Activated naive CD8-positive, alpha-beta T cell treated with anti-CD3 and anti-CD28 coated beads, Interleukin-2, amount 10 ng/mL, durations not matched to agents 7 days and 5 days (primary cell): ENCODE results near the gene IRGC. TPM values are rescaled to one million over a fixed set of nuclear protein-coding genes. Genes with fewer than 3 reads are reported as not detected.
"Not testable (repeated sequence)": the region's sequence is repeated elsewhere in the genome, so short reads cannot be mapped to it uniquely, and the experiment has no call there.

ENCODE experiments used
- ATAC-seq: fragments of 150-1000 bp; cut with Tn5 transposase; one replicate; pipeline ENCODE4 v1.10.0; 2021; ENCODE audit warnings: low read depth, moderate library complexity
- POLR2A ChIA-PET: fragments of 350-600 bp; sonication (Branson Sonifier 250); formaldehyde crosslinking; loops from one replicate; lab custom pipeline; 2021; ENCODE audit warnings: antibody characterized with exemption; lab: Charles Lee
- DNase-seq: peaks from one replicate; pipeline ENCODE4 v3.0.0; 2021
- H3K27ac Mint-ChIP-seq: one replicate; pipeline ENCODE4 v1.8.0; 2022; ENCODE audit warnings: mild to moderate bottlenecking, mixed read lengths
- H3K27me3 Mint-ChIP-seq: one replicate; pipeline ENCODE4 v1.8.0; 2022; ENCODE audit warnings: mild to moderate bottlenecking, moderate library complexity, mixed read lengths
- H3K36me3 Mint-ChIP-seq: one replicate; pipeline ENCODE4 v1.8.0; 2021; ENCODE audit warnings: mild to moderate bottlenecking, mixed read lengths
- H3K4me1 Mint-ChIP-seq: one replicate; pipeline ENCODE4 v1.8.0; 2021; ENCODE audit warnings: mixed read lengths
- H3K4me3 Mint-ChIP-seq: one replicate; pipeline ENCODE4 v1.8.0; 2022; ENCODE audit warnings: mild to moderate bottlenecking, moderate library complexity, mixed read lengths
- H3K9me3 Mint-ChIP-seq: one replicate; pipeline ENCODE4 v1.8.0; 2021; ENCODE audit warnings: mixed read lengths
- total RNA-seq, 2 experiments: library from RNA; stranded (reverse); gene quantifications; one replicate each; pipeline ENCODE4 v1.2.3, GENCODE V29; 2021

Gene IRGC
- total RNA-seq, 2 experiments from 2014 or later: not detected

- not testable (repeated sequence) for DNase-seq, ATAC-seq, H3K4me3 Mint-ChIP-seq, H3K27ac Mint-ChIP-seq, H3K4me1 Mint-ChIP-seq, H3K36me3 Mint-ChIP-seq, H3K9me3 Mint-ChIP-seq, H3K27me3 Mint-ChIP-seq
- POLR2A ChIA-PET: interaction anchor here (0.7 kb wide), 1 partner anchor 14 kb away, joined by 3 read pairs; no protein-coding TSS in a partner anchor
Observed at GRCh38 chr19:43682269-43682668, 33.6 kb upstream of the IRGC start.

DNA sequence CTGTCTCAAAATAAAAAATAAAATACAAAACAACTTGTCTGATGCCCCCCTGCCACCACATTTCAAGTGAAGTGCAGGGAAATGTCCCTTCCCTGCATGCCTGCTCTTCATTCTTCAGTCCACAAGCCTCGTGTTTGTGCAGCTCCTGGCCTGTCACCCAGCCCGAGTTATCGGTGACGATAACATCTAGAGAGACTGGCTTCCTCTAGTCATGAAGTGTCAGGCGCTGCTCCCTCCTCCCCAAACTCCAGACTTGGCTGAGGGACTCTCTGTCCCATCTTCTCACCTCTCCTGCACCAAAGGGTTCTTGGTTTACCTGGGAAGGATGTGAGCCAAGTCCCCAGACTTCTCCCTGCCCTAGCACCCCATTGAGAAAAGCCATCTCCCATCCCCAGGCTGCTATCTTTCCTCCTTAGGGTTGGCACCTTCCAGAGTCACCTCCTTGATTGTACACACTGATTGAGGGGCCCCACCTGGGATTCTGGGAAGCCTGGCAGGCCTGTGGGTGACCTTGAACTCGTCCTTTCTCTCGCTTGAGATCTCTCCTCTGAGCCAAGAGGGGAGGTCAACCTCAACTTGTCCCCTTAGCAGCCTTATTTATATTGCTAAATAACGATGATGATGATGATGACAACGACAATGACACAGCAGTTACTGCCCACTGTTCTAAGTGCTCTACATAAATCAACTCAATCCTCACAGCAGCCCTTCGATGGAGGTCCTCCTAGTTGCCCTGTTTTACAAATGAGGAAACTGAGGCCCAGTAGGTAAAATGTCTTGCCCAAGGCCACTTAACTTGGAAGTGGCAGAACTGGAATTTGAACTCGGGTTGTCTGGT lies 32.8 kb upstream of the IRGC start:
- DNase-seq (no peak), ATAC-seq (no peak)
- H3K4me3 Mint-ChIP-seq: no peak overlapping the region
- POLR2A ChIA-PET: interaction anchor here (0.7 kb wide), 1 partner anchor 14 kb away, joined by 3 read pairs; no protein-coding TSS in a partner anchor
- H3K4me1 Mint-ChIP-seq: no peaks in the 10 kb centered on the region
- H3K27ac Mint-ChIP-seq: no peak overlapping the region
- H3K36me3 Mint-ChIP-seq: no peaks in the 10 kb centered on the region
- H3K27me3 Mint-ChIP-seq: peaks cover 3% of the 10 kb centered on the region
- no peaks in the 10 kb centered on the region for H3K9me3 Mint-ChIP-seq

GRCh38 chr19:43683905-43684304 lies 32.0 kb upstream of the IRGC start:
- POLR2A ChIA-PET: no interaction called here
- Mint-ChIP-seq H3K4me1 (no peaks in the 10 kb centered on the region), H3K4me3 (no peak overlapping the region), H3K36me3 (no peaks in the 10 kb centered on the region), H3K27ac (no peak overlapping the region), H3K9me3 (no peaks in the 10 kb centered on the region), H3K27me3 (peaks cover 3% of the 10 kb centered on the region)
- ATAC-seq (no peak), DNase-seq (no peak)

DNA sequence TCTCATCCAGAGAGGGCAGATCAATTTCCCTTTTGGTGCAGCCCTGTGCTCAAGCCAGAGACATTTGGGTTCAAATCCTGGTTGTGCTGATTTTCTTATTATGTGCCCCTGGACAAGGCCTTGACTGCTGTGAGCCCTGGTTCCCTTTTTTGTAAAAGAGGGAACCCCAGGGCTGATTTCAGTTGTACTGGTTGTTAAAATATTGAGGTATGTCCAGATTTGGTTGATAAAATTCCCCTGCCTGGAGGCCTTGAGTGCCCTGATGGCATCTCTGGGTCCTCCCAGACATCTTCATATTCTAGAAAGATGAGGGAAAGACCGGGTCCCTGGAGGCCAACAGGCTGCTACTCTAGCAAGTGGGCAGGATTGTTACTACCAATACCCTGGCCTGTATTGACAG lies 31.6 kb upstream of the IRGC start:
- Mint-ChIP-seq H3K27ac (no peak overlapping the region), H3K27me3 (peaks cover 3% of the 10 kb centered on the region), H3K36me3 (no peaks in the 10 kb centered on the region), H3K4me3 (no peak overlapping the region), H3K9me3 (no peaks in the 10 kb centered on the region), H3K4me1 (no peaks in the 10 kb centered on the region)
- no peak for ATAC-seq
- POLR2A ChIA-PET: no interaction called here
- no peak for DNase-seq

- DNase-seq: no peak
- Mint-ChIP-seq H3K27ac (no peak overlapping the region), H3K4me1 (no peaks in the 10 kb centered on the region), H3K4me3 (no peak overlapping the region), H3K9me3 (peaks cover 12% of the 10 kb centered on the region), H3K27me3 (peaks cover 3% of the 10 kb centered on the region), H3K36me3 (no peaks in the 10 kb centered on the region)
- POLR2A ChIA-PET: interaction anchor here (1.0 kb wide), 1 partner anchor 19 kb away, joined by 6 read pairs; no protein-coding TSS in a partner anchor
- ATAC-seq: no peak
Observed at GRCh38 chr19:43687660-43687997, 28.2 kb upstream of the IRGC start.

DNA sequence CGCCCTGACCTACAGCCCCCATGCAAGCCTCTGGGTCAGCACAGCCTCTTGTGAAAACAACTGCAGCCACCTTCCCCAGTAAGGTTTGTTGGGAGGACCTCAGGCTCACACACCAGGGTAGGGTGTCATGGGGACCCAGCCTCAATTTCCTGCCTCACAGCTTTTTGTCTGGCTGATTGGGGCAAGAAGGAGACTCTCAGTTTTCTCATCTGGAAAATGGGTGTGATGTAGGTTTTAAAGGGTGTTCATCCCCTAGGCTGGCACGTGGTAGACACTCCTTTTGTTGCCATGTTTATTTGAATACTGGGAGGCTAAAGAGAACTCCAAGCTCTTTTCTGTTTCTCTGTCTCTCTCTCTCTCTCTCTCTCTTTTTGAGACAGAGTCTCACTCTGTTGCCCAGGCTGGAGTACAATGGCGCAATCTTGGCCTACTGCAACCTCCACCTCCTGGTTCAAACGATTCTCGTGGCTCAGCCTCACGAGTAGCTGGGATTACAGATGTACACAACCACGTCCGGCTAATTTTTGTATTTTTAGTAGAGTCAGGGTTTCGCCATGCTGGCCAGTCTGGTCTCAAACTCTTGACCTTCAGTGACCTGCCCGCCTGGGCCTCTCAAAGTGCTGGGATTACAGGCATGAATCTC lies 27.7 kb upstream of the IRGC start:
- POLR2A ChIA-PET: no interaction called here
- H3K4me1 Mint-ChIP-seq: no peaks in the 10 kb centered on the region
- no peak for DNase-seq
- peaks cover 16% of the 10 kb centered on the region for H3K9me3 Mint-ChIP-seq
- peaks cover 6% of the 10 kb centered on the region for H3K27me3 Mint-ChIP-seq
- H3K36me3 Mint-ChIP-seq: no peaks in the 10 kb centered on the region
- no peak overlapping the region for H3K27ac Mint-ChIP-seq
- ATAC-seq: no peak
- H3K4me3 Mint-ChIP-seq: no peak overlapping the region

DNA sequence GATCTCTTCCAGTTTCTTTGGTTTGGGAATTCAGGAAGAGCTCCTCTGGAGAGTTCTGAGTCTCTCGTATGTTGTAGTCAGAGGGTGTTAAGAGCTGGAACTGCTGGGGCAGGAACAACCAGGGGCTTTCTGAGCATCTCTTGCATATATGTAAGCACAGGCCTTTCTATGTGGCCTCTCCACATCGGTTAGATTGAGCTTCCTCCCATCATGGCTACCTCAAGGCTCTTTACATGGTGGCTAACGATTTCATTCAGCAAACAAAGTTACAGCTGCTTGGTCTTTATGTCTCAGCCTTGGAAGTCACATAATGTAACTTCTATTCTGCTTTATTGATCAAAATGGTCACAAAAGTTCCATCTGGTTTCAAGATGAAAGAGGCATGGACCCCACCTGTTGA lies 25.4 kb upstream of the IRGC start:
- peaks cover 6% of the 10 kb centered on the region for H3K27me3 Mint-ChIP-seq
- H3K9me3 Mint-ChIP-seq: peaks cover 16% of the 10 kb centered on the region
- POLR2A ChIA-PET: no interaction called here
- no peaks in the 10 kb centered on the region for H3K4me1 Mint-ChIP-seq
- DNase-seq (no peak), ATAC-seq (no peak)
- H3K36me3 Mint-ChIP-seq: no peaks in the 10 kb centered on the region
- H3K27ac Mint-ChIP-seq: no peak overlapping the region
- H3K4me3 Mint-ChIP-seq: no peak overlapping the region

- peaks cover 6% of the 10 kb centered on the region for H3K27me3 Mint-ChIP-seq
- ATAC-seq (no peak), DNase-seq (no peak)
- POLR2A ChIA-PET: no interaction called here
- H3K36me3 Mint-ChIP-seq: no peaks in the 10 kb centered on the region
- H3K27ac Mint-ChIP-seq: no peak overlapping the region
- no peaks in the 10 kb centered on the region for H3K4me1 Mint-ChIP-seq
- H3K9me3 Mint-ChIP-seq: peaks cover 16% of the 10 kb centered on the region
- no peak overlapping the region for H3K4me3 Mint-ChIP-seq
Observed at GRCh38 chr19:43690890-43691289, 25.0 kb upstream of the IRGC start.

- Mint-ChIP-seq H3K27ac (no peak overlapping the region), H3K4me3 (no peak overlapping the region), H3K9me3 (peaks cover 19% of the 10 kb centered on the region), H3K4me1 (no peaks in the 10 kb centered on the region), H3K27me3 (peaks cover 5% of the 10 kb centered on the region), H3K36me3 (no peaks in the 10 kb centered on the region)
- no peak for DNase-seq
- no peak for ATAC-seq
- POLR2A ChIA-PET: no interaction called here
Observed at GRCh38 chr19:43691755-43692154, 24.1 kb upstream of the IRGC start.

- no peak overlapping the region for H3K27ac Mint-ChIP-seq
- peaks cover 19% of the 10 kb centered on the region for H3K9me3 Mint-ChIP-seq
- POLR2A ChIA-PET: interaction anchor here (0.6 kb wide), 1 partner anchor 10 kb away, joined by 5 read pairs; no protein-coding TSS in a partner anchor
- DNase-seq (no peak), ATAC-seq (no peak)
- H3K27me3 Mint-ChIP-seq: peaks cover 11% of the 10 kb centered on the region
- H3K36me3 Mint-ChIP-seq: no peaks in the 10 kb centered on the region
- H3K4me1 Mint-ChIP-seq: no peaks in the 10 kb centered on the region
- H3K4me3 Mint-ChIP-seq: no peak overlapping the region
Observed at GRCh38 chr19:43692385-43692784, 23.5 kb upstream of the IRGC start.

- Mint-ChIP-seq H3K27ac (no peak overlapping the region), H3K36me3 (no peaks in the 10 kb centered on the region), H3K4me1 (no peaks in the 10 kb centered on the region), H3K27me3 (peaks cover 12% of the 10 kb centered on the region), H3K9me3 (peaks cover 21% of the 10 kb centered on the region), H3K4me3 (no peak overlapping the region)
- POLR2A ChIA-PET: interaction anchor here (0.6 kb wide), 1 partner anchor 10 kb away, joined by 5 read pairs; no protein-coding TSS in a partner anchor
- ATAC-seq: no peak
- no peak for DNase-seq
Observed at GRCh38 chr19:43692877-43693276, 23.0 kb upstream of the IRGC start.

- Mint-ChIP-seq H3K4me1 (peaks cover 1% of the 10 kb centered on the region), H3K9me3 (peaks cover 21% of the 10 kb centered on the region), H3K36me3 (no peaks in the 10 kb centered on the region), H3K4me3 (no peak overlapping the region), H3K27ac (no peak overlapping the region), H3K27me3 (peaks cover 19% of the 10 kb centered on the region)
- POLR2A ChIA-PET: no interaction called here
- ATAC-seq: no peak
- no peak for DNase-seq
Observed at GRCh38 chr19:43694553-43694952, 21.3 kb upstream of the IRGC start.

GRCh38 chr19:43695985-43696704 lies 19.7 kb upstream of the IRGC start:
- Mint-ChIP-seq H3K4me3 (no peak overlapping the region), H3K36me3 (no peaks in the 10 kb centered on the region), H3K27ac (no peak overlapping the region), H3K27me3 (peaks cover 25% of the 10 kb centered on the region), H3K4me1 (peaks cover 12% of the 10 kb centered on the region), H3K9me3 (peaks cover 19% of the 10 kb centered on the region)
- ATAC-seq (no peak), DNase-seq (no peak)
- POLR2A ChIA-PET: no interaction called here
